Epithelial cell of prostate (primary cell): ENCODE results near the gene SIGLEC10.
"Not testable (repeated sequence)": the region's sequence is repeated elsewhere in the genome, so short reads cannot be mapped to it uniquely, and the experiment has no call there.

Experiments used
- DNase-seq: peaks from one replicate; pipeline ENCODE4 v3.0.0-alpha.2; 2011; ENCODE audit warnings: low read depth, low spot score
- H3K27ac ChIP-seq: fragments of 450-650 bp; 2 replicates; pipeline ENCODE4 v1.5.1; 2017; ENCODE audit warnings: mild to moderate bottlenecking

SIGLEC10 gene, protein sequence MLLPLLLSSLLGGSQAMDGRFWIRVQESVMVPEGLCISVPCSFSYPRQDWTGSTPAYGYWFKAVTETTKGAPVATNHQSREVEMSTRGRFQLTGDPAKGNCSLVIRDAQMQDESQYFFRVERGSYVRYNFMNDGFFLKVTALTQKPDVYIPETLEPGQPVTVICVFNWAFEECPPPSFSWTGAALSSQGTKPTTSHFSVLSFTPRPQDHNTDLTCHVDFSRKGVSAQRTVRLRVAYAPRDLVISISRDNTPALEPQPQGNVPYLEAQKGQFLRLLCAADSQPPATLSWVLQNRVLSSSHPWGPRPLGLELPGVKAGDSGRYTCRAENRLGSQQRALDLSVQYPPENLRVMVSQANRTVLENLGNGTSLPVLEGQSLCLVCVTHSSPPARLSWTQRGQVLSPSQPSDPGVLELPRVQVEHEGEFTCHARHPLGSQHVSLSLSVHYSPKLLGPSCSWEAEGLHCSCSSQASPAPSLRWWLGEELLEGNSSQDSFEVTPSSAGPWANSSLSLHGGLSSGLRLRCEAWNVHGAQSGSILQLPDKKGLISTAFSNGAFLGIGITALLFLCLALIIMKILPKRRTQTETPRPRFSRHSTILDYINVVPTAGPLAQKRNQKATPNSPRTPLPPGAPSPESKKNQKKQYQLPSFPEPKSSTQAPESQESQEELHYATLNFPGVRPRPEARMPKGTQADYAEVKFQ

GRCh38 chr19:51417107-51417809 lies at the start of gene SIGLEC10:
TSS of gene SIGLEC10 (minus strand) at chr19:51417642. CDS start at chr19:51417581, 61 bp downstream.
- no peak within 1 kb of the TSS for H3K27ac ChIP-seq
- DNase-seq: no peak

- no peak for DNase-seq
- no peak overlapping the region for H3K27ac ChIP-seq
Observed at GRCh38 chr19:51466723-51467122, 49.3 kb upstream of the SIGLEC10 start.

DNA sequence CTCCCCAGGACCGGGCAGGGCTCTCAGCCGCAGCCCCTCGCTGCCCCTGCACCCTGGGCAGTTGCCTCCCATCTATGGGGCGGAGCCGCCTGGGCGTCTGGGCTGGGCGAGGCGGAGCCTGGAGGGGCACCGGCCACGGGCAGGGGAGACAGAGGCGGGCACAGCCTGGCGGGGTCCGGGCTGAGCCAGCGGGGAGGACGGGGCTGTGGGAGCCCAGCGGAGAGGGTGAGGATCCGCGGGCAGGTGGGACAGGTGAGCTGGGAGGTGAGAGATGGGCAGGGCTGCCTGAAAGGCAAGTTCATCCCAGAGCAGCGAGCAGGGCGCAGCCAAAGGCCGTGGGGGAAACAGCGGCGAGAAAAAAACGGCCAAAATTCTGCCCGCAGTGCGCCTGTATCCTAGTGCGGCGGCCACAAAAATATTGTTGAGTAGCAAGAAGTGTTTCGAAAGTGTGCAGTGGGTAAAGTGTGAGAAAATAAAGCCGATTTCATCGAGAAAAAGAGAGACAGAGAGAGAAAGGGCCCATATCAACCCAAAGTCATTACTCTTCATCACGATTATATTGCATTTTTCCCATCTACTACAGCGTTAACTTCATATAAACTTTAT lies 46.6 kb upstream of the SIGLEC10 start:
- DNase-seq, H3K27ac ChIP-seq: not testable (repeated sequence)

GRCh38 chr19:51462681-51463080 lies 45.2 kb upstream of the SIGLEC10 start:
- DNase-seq: no peak
- H3K27ac ChIP-seq: no peak overlapping the region

DNA sequence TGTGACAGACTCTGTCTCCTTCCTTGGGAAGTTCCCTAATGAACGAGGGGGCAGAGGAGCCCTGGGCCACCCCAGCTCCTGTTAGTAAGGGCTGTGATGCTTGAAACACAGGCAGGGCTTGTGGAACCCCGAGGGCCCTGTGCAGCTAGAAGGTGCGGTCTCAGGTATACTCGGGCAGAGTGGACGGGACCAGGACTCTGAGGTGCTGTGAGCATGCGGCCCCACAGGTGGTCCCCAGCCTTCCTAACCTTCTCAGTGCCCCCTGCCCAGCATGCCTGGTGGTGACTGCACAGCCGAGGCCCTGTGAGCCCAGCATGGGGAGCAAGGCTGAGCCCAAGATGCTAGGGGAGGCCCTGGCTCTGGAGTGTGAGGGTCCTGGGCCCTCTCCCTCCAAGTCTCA lies 44.8 kb upstream of the SIGLEC10 start:
- H3K27ac ChIP-seq: no peak overlapping the region
- DNase-seq: no peak

DNA sequence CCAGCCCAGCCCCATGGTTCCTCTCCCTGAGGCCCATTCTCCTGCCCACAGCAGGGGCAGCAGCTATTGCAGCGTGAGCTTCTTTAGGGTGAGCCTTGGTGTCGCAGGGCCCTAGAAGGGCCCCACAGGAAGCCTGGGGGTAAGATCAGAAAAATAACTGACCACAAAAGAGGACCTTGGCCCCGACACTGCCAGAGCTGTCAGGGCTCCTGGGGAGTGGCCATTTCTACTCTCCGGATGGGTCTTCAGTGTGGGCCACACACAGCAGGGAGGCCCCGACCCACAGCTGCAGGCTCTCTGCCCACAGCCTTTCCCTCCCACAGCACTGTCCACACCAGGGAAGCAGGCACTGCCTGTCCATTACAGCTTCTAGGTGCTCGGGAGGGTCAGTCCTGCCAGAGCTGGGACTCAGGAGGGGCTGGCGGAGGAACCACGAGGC lies 44.3 kb upstream of the SIGLEC10 start:
- no peak for DNase-seq
- H3K27ac ChIP-seq: no peak overlapping the region

DNA sequence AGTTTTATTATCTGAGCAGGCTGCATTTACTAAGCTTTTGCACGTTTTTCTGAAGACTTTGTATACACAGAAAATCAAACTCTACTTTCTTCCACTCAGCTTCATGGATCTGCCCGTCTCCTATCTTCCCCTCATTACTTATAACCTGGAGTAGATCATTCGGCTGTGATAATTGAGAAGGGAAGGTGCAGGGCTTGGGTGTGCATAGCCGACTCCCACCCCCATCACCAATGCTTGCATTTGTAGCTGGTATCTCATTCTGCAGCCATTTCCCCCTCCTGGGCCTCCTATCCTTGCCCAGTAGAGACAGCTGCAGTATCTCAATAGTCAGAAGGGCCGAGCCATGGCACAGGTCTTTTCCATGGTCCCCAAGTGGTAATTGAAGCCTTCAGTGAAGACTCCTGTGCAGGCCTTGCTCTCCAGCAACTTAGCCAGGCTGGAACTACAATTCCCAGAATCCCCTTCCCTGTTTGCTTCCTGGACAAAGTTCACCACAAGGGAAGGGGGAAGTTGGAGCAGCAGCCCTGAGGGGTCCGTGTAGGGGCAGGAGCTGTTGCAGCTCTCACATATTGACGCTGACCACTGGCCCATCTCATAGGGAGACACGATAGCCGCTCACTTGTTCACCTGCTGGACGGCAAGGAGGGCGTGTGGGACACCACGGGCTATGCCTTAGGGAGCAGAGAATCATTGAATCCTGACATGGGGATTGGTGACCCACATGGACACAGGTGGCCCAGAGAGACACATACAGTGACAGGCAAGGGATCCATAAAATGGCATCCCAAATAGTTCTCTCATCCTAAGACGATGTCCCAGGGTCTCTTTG lies 42.9 kb upstream of the SIGLEC10 start:
- H3K27ac ChIP-seq: no peak overlapping the region

DNA sequence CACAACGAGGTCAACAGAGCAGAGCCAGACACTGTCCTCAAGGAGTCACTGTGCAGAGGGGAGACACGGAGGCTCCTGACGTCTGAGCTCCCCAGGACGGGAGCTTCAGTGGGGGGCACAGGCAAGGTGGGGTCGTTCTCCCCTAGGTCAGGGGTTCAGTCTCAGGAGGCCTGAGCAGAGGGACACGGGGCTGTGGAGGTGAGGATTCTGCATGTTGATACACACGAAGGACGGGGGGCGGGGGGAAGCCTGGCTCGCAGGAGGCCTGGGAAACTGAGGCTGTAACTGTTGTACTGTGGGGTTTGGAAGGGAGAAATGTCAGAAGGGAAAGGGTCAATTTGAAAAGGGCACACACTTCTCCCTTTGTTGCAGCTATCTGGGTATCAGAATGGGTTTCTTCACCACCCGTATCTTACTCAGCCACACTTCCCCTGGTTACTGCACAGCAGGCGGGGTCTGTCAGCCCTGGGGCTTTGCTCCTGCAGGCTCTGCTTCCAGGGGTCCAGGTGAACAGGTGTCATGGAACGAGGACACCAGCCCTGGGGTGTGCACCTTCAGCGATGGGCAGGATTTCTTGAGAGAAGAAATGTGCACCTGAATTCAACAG lies 41.6 kb upstream of the SIGLEC10 start:
- H3K27ac ChIP-seq: no peak overlapping the region
- DNase-seq: no peak

More for the DNA sequence above, 42.9 kb upstream of the SIGLEC10 start:
- DNase-seq: no peak

DNA sequence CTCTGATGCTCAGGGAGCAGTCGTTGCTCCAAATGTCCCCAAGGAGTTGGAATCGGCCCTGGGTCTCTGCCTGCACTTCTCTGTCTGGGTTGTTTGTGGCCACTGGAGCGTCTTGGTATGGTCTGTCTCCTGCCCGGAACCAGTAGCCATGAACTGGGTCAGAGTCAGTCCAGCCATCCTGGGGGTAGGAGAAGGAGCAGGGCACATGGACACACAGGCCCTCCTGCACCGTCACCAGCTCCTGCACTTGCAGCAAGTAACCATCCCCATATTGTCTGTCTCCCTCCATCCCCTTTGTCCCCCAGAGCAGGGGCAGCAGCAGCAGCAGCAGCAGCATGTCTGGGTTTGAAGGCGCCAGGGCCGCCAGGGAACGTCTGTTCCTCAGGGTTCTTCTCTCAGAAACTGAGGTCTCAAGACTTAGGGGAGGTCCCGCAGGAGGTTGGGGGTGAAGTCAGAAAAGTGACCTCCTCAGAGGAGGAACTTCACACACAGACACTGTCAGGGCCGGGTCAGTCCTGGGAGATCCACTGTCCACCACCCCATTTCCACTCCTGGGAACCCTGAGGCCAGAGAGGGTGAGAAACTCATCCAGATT lies 40.7 kb upstream of the SIGLEC10 start, which contains the start of gene SIGLEC8:
Gene SIGLEC8, minus strand, starts transcription at position 404 of the 595 bp plus-strand sequence. Its CDS starts 67 bp downstream, at position 337.
- H3K27ac ChIP-seq: no peak within 1 kb of the TSS
- DNase-seq: no peak

- no peak for DNase-seq
- H3K27ac ChIP-seq: no peak overlapping the region
Observed at GRCh38 chr19:51457351-51458013, 40.0 kb upstream of the SIGLEC10 start.

DNA sequence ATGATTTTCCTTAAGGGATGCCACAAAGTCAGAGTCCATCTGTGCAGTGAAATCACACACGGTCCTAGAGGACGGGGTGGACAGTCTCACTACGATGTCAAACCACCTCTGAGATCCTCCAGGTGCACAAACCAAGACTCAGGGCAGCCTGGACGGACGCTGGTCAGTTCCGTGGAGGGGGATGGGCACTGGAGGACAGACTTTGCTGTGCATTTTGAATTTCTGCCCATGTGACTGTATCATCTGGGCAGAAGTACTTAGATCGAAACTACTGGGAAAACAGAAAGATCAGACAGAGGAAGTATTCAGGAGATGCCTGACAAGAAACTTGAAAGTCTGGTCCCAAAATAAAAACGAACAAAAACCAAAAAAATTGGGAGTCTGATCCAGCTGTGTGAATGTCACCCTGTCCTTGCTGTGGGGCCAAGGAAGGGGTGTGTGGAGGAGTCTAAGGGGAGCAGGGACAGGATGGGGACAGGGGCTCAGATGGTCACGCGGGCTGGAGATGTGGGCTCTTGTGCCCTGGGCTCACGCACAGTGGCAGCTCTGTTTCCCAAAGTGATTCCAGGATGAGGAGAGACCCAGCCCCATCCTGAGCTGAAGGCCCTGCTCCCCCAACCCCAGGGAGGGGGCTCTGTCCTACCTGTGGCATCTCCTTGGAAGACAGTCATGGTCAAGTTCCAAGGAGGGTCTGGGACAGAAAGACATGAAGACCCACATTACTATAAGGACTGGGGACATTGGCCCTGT lies 39.3 kb upstream of the SIGLEC10 start:
- no peak overlapping the region for H3K27ac ChIP-seq
- DNase-seq: no peak

DNA sequence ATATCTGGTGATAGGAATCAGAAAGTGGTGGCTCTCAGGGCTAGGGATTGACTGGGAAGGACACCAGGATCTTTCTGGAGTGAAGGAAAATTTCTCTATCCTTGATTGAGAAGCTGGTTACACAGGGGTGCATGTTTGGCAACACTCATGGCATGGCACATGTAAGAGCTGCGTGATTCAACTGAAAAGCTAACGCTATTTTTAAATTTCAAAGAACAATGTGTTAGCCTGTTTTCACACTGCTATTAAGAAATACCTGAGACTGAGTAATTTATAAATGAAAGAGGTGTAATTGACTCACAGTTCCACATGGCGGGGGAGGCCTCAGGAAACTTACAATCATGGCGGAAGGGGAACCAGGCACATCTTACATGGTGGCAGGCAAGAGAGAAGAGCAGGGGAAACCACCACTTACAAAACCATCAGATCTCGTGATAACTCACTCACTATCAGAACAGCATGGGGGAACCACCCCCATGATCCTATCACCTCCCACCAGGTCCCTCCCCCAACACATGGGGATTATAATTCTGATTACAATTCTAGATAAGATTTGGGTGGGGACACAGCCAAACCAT lies 33.4 kb upstream of the SIGLEC10 start:
- DNase-seq: no peak
- no peak overlapping the region for H3K27ac ChIP-seq

- no peak for DNase-seq
- H3K27ac ChIP-seq: no peak overlapping the region
Observed at GRCh38 chr19:51448411-51449016, 31.1 kb upstream of the SIGLEC10 start.

DNA sequence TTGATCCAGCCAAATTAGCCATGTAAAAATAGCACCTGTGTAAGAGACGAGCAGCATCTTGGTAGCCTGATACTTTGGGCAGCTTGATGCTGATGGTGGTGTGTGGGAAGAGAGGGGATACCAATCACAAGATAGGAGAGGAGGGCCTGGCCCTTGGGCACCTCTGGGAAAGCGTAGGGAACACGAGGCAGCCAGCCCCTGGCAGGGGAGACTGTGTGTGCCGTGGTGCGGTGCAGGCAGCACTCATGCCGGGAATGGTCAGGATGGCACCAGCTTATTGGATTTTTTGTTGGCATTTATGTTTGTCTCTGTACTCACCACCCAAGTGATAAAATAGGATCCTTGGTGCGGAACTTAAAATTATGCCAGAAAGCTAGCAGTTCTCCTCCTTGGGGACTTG lies 30.6 kb upstream of the SIGLEC10 start:
- DNase-seq: no peak
- no peak overlapping the region for H3K27ac ChIP-seq

DNA sequence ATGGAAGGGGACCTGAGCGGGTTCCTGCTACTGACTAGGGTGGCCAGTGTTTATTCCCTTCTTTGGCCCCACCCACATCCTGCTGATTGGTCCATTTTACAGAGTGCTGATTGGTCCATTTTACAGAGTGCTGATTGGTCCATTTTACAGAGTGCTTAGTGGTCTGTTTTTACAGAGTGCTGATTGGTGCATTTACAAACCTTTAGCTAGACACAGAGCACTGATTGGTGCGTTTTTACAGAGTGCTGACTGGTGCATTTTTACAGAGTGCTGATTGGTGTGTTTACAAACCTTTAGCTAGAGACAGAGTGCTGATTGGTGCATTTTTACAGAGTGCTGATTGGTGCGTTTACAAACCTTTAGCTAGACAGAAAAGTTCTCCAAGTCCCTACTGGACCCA lies 30.1 kb upstream of the SIGLEC10 start:
- DNase-seq, H3K27ac ChIP-seq: not testable (repeated sequence)

DNA sequence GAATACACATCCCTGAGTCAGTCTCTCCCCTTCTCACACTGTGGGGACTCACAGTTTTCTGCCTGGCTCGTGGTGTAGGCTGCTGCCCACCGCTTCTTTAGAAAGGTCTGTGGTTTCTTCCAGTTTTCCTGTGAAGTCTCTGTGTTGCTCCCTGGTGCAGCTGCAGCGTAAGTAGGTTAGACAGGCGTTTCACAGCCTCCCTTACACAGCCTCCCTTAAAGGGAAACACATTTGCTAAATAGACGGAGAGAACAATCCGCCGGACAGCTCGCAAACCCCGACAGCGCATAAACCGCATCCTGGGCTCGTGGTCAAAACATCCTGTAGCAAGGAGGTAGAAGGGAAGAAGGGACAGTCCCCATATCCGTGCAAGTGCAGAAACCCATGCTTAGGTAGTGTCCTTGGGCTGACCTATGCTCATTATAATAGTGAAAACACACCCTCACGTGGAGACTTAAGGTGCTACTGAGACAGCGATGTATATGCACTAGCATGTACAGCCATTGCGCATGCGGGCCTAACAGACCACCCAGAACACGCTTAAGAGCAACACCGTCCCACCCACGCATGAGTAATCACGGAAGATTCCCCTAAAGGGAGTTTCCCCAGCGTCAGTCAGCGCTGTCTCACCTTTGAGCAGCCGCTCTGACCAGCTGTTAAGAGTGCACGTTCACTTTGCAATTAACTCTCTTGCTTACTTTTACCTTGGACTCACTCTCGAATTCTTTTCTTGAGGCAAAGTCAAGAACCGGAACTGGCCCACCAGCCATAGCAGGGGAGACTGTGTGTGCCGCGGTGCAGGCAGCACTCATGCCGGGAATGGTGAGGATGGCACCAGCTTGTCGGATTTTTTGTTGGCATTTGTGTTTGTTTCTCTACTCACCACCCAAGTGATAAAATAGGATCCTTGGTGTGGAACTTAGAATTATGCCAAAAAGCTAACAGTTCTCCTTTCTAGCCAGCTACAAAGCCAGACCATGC lies 24.3 kb upstream of the SIGLEC10 start:
- no peak overlapping the region for H3K27ac ChIP-seq
- DNase-seq: no peak
